T-helper 1 cell treated with Interleukin-12 subunit alpha and Interleukin-12 subunit beta and Interleukin-4 antibody, amounts not matched to agents 30 μg/mL and 1 μg/mL, for 36 hours (primary cell): ENCODE measurements around the gene NABP1.
A peak's percentile ranks its signal among the peaks of the same experiment; 100 is the strongest.

Experiments
- H3K27ac Mint-ChIP-seq: one replicate; pipeline ENCODE4 v1.8.0; 2021; ENCODE audit warnings: mild to moderate bottlenecking, mixed read lengths
- H3K27me3 Mint-ChIP-seq: one replicate; pipeline ENCODE4 v1.8.0; 2021; ENCODE audit warnings: low read depth, mixed read lengths
- H3K36me3 Mint-ChIP-seq: one replicate; pipeline ENCODE4 v1.8.0; 2021; ENCODE audit warnings: low read depth, mixed read lengths
- H3K4me1 Mint-ChIP-seq: one replicate; pipeline ENCODE4 v1.8.0; 2021; ENCODE audit warnings: low read depth, mixed read lengths
- H3K4me3 Mint-ChIP-seq: one replicate; pipeline ENCODE4 v1.8.0; 2021; ENCODE audit warnings: mild to moderate bottlenecking, moderate library complexity, mixed read lengths
- H3K9me3 Mint-ChIP-seq: one replicate; pipeline ENCODE4 v1.8.0; 2021; ENCODE audit warnings: mixed read lengths

NABP1 gene, protein sequence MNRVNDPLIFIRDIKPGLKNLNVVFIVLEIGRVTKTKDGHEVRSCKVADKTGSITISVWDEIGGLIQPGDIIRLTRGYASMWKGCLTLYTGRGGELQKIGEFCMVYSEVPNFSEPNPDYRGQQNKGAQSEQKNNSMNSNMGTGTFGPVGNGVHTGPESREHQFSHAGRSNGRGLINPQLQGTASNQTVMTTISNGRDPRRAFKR

DNA sequence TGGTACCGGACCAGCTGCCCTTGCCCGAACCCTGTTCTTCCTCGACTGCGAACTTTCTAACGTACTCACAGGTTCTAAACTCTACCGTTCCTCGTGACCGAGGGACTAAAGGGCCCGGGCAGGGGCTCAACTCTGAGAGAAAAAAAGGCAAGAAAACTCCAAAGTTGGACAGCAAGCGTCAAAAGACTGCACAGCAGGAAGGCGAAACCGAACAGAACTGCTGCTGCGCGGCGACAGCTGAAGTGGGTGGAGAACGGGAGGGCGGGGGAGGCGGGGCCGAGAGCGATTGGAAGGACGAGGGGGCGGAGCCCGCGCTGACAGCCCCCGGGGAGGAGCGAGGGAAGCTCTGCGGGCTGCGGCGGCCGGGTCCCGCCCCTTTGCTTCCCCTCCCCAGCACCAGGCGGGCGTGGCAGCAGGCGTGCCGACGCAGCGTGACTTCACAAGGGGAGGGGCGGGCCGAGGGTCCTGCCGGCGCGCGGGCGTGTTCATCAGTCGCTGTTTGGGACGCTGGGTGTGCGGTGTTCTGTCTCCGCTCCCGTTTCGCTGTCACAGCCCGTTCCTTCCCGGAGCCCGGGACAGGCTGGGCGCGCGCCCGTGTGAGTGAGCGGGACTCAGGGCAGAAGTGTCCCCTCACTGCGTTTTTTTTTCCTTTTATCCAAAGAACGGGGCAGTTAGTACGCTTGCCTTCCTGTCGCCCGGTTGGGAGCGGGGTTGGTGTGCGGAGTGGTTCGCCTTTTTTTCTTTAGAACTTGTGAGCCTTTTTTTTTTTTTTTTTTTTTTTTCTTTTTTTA lies at the start of gene NABP1:
Gene NABP1, plus strand, starts transcription at position 491 of the 791 bp plus-strand sequence. CDS start 479 bp downstream, outside the sequence.
- Mint-ChIP-seq H3K36me3 (peaks cover 29% of the 10 kb centered on the region), H3K4me1 (peaks cover 56% of the 10 kb centered on the region), H3K9me3 (peaks cover 8% of the 10 kb centered on the region), H3K27me3 (no peaks in the 10 kb centered on the region), H3K27ac (peak within 1 kb of the TSS; percentile 100), H3K4me3 (peak within 1 kb of the TSS; percentile 98)

DNA sequence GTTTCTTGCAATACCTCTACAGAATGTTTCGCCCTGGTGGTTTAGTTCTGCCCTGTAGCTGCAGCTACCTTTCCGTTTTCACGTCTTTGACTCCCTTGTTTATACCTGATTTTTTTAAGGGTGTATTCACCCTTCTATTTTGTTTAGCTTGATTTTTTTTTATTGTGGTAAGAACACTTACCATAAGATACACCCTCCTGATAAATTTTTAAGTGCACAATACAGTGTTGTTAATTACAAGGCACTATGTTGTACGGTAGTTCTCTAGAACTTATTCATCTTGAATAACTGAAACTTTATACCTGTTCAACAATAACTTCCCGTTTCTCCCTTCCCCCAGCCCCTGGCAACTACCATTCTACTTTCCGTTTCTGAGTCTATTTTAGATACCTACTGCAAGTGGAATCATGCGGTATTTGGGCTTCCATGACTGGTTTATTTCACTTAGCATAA lies 48.9 kb upstream of the NABP1 start:
- H3K4me1 Mint-ChIP-seq = peaks cover 27% of the 10 kb centered on the region
- H3K4me3 Mint-ChIP-seq = peak overlapping the region; percentile 0

DNA sequence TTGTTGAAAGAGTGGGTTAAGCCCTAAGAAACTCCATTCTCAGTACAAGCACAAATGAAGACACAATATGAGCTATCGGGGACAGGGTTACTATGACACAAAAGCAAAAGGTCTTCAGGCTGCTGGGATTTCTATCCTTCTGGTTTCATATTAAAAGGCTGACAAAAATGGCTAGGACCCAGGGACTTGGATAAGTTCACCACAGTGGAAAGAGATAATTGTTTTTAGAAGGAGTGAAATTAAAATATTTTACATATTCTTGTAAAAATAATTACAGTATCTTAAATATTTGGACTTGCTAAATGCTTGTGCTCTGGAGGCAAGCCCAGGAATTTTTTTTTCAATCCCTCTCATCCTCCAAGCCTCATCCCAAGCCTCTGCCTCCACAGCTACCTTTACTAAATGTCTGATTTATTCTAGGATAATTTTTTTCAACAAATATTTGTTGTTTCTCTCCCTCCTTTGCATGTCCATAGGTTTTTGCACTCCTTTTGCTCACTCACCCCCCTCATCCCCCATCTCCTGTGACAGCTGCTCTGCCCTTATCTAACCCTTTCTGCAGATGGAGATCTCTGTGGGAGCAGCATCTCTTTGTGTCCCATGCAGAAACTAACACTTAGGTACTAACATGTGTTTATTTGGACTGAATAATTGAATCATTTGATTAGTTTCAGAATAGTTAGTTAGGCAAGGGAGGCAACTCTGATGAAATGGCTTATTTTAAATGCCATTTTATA lies 47.8 kb upstream of the NABP1 start:
- H3K4me1 Mint-ChIP-seq = peaks cover 18% of the 10 kb centered on the region
- peaks cover 5% of the 10 kb centered on the region for H3K36me3 Mint-ChIP-seq
- no peak overlapping the region for H3K27ac Mint-ChIP-seq
- no peaks in the 10 kb centered on the region for H3K27me3 Mint-ChIP-seq
- H3K4me3 Mint-ChIP-seq = no peak overlapping the region
- H3K9me3 Mint-ChIP-seq = peaks cover under 1% of the 10 kb centered on the region

More for the DNA sequence above, 48.9 kb upstream of the NABP1 start:
- Mint-ChIP-seq H3K9me3 (peaks cover 6% of the 10 kb centered on the region), H3K27me3 (no peaks in the 10 kb centered on the region), H3K36me3 (peaks cover 7% of the 10 kb centered on the region), H3K27ac (peak overlapping the region; percentile 23)

DNA sequence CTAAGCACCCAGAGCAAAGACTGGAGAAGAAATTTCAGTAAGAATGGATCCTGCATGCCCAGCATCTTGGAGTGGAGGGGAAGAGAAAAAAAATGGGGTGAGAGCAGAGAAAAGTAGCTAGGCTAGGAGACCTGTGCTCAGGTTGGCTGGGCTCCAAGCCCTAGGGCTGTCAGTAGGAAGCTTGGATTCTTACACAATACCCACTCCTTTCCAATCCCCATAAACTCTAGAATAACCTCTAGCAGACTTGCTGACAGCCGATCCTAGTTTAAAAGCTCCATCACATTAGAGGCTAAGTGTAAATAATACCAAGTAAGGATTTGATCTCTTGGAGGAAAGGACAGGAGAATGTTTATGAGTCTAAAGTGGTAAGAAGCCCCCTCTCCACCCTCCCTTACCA lies 46.2 kb upstream of the NABP1 start:
- peaks cover 30% of the 10 kb centered on the region for H3K4me1 Mint-ChIP-seq

DNA sequence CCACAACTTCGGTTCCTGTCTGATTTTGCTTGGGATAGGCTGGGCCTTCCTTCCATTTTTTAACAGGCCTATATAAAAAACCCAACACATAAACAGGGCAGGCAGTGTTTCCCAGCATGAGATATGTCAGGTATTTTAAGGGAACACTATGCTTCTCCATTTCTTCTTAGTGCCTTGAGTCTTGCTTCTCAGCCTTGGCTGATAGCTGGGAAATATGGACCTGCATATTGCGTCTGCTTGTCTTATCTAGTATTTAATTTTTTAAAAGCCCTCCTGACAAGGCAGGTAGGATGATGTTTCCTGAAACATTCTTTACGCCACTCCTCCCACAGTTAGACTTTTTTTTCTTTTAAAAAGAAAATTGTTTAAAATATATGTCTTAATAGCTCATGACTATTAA lies 45.5 kb upstream of the NABP1 start:
- no peak overlapping the region for H3K27ac Mint-ChIP-seq
- H3K27me3 Mint-ChIP-seq = no peaks in the 10 kb centered on the region
- H3K9me3 Mint-ChIP-seq = no peaks in the 10 kb centered on the region
- no peak overlapping the region for H3K4me3 Mint-ChIP-seq
- H3K4me1 Mint-ChIP-seq = peaks cover 37% of the 10 kb centered on the region
- H3K36me3 Mint-ChIP-seq = peaks cover 4% of the 10 kb centered on the region

More for the DNA sequence above, 46.2 kb upstream of the NABP1 start:
- no peaks in the 10 kb centered on the region for H3K9me3 Mint-ChIP-seq
- H3K27ac Mint-ChIP-seq = no peak overlapping the region
- no peak overlapping the region for H3K4me3 Mint-ChIP-seq
- no peaks in the 10 kb centered on the region for H3K27me3 Mint-ChIP-seq
- H3K36me3 Mint-ChIP-seq = peaks cover 4% of the 10 kb centered on the region

DNA sequence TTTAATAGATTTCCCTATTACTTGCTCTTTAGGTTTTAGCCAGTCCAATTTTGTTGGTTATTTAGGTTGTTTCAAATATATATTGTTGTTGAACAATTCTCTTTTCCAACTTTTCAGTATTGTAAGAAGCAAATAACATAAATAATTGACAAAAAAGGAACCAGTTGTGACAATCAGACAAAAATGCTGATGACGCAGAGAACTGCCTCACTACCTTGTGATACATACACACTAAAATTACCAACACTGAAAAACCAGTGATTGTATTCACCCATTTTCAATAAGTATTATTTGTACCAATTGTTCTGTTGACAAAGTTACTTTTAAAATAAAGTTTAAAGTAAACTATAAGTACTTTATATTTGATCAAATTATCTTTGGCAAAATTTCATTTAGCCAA lies 43.1 kb upstream of the NABP1 start:
- no peaks in the 10 kb centered on the region for H3K27me3 Mint-ChIP-seq
- no peak overlapping the region for H3K4me3 Mint-ChIP-seq
- peaks cover 4% of the 10 kb centered on the region for H3K36me3 Mint-ChIP-seq
- no peak overlapping the region for H3K27ac Mint-ChIP-seq
- H3K9me3 Mint-ChIP-seq = no peaks in the 10 kb centered on the region
- H3K4me1 Mint-ChIP-seq = peaks cover 51% of the 10 kb centered on the region

DNA sequence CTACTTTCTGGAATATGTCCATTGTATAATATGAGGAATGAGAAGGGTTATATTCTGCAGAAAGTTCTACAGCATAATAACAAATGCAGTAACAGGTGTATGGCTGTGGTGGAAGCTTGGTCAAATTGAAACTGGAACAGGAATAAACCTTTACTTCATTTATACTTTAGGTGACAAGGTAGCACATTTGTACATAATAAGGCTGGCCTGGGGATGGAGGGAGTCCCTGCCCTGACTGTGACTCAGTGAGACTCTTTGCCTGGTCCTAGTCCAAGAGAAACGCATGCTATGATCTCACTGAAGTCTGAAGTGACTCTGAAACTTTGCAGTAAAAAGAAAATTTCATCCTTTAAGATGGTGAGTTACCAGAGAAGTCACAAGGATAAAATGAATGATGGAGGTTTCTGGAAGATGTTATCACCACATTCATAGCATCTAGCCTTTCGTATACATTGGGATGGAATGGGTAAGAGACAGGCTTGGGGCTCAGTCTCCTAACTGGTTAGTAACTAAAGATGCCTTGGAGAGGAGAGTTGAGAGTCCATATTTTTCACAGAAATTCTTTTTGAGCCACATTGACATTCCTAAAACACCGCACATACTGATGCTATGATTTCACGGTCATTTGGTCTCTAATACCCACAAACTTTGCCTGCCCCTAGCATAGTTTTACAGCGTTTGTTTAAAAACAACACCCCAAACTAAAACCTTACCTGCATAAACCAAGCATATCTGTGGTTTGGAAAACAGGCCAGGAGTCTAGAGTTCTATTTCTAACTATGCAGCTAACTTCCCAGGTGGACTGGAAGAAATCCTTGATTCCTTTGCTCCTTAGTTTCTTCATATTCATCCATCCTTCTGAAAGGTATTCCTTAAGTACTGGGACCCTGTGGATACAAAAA lies 42.4 kb upstream of the NABP1 start:
- H3K36me3 Mint-ChIP-seq = peaks cover under 1% of the 10 kb centered on the region
- H3K27ac Mint-ChIP-seq = peak overlapping the region; percentile 52
- no peaks in the 10 kb centered on the region for H3K9me3 Mint-ChIP-seq
- peaks cover 50% of the 10 kb centered on the region for H3K4me1 Mint-ChIP-seq
- no peaks in the 10 kb centered on the region for H3K27me3 Mint-ChIP-seq
- peak overlapping the region; percentile 64 for H3K4me3 Mint-ChIP-seq

DNA sequence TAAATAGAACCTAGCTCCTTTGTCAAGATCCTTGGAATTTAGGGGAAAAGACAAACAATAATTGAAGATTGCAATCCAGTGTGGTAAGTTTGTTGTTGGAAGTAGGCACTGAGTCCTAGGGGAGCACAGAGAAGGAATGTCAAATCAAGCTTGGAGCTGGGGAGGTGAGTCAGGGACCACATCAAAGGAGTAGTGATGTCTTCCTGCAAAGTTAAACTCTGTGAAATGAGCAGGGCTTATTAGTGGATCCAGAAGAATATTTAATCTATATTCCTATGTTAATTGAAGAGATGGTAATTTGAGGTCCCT lies 41.7 kb upstream of the NABP1 start:
- Mint-ChIP-seq H3K27ac (peak overlapping the region; percentile 0), H3K27me3 (peaks cover 1% of the 10 kb centered on the region), H3K4me1 (peaks cover 54% of the 10 kb centered on the region), H3K36me3 (no peaks in the 10 kb centered on the region), H3K9me3 (no peaks in the 10 kb centered on the region), H3K4me3 (no peak overlapping the region)

DNA sequence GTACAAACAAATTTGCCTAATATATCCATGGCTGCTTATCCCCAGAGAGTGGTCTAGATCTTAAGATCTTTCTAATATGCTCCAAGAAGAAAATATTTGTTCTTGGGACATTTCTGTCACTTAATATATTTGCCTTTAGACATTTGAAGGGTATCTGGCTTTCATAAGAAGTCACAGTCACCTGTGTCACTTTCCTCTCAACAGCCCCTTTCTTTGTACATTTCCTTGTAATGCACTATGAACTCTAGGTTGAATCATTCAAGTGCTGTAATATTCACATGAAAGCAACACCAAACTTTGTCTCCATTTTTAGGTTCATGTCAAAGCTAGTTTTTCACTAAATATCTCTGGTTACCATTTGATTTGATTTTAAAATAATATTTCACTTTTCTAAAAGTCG lies 41.4 kb upstream of the NABP1 start:
- Mint-ChIP-seq H3K27ac (peak overlapping the region; percentile 89), H3K4me1 (peaks cover 52% of the 10 kb centered on the region), H3K36me3 (peaks cover 1% of the 10 kb centered on the region), H3K9me3 (no peaks in the 10 kb centered on the region), H3K4me3 (peak overlapping the region; percentile 26), H3K27me3 (peaks cover 5% of the 10 kb centered on the region)

DNA sequence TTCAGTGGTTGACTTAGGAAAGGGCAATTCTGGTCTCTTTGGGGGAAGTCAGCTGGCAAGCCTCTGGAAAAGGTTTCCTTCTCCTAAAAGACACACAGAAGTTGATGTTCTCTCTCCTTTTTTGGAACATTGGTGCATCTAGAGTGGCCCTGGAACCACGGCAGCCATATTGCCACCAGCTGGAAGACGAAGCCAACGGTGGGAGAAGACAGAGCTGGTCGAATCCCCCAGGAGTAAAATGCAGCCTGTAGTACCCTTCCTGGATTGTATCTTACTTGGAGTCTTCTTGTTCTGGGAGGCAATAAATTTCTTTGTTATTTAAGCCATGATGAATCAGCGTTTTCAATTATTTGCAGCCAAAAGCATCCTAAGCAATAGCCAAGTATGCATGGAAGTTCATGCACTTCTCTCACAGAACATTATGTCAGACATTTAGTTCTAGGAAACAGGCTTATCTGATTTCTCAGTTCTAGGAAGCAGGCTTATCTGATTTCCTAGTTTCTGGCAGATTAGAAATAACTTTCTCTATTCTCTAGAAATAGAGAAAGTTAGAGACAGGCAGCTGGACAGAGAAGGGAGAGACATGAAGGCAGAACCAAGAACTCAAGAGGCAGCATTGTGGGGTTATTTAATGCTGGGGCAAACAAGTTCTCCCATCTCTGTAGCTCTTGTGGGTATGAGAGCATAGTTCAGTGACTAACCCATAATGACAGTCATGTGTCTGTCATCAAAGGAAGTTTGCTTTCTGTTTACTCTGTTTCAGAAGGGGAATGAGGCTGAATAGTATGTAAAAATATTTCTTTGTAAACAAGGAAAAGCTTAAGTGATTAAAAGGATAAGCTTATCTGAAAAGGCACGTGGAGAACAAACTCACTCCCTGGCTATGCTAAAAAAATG lies 40.5 kb upstream of the NABP1 start:
- Mint-ChIP-seq H3K4me1 (peaks cover 52% of the 10 kb centered on the region), H3K27ac (peak overlapping the region; percentile 89), H3K4me3 (peak overlapping the region; percentile 62), H3K36me3 (peaks cover 6% of the 10 kb centered on the region), H3K9me3 (no peaks in the 10 kb centered on the region), H3K27me3 (peaks cover 10% of the 10 kb centered on the region)

DNA sequence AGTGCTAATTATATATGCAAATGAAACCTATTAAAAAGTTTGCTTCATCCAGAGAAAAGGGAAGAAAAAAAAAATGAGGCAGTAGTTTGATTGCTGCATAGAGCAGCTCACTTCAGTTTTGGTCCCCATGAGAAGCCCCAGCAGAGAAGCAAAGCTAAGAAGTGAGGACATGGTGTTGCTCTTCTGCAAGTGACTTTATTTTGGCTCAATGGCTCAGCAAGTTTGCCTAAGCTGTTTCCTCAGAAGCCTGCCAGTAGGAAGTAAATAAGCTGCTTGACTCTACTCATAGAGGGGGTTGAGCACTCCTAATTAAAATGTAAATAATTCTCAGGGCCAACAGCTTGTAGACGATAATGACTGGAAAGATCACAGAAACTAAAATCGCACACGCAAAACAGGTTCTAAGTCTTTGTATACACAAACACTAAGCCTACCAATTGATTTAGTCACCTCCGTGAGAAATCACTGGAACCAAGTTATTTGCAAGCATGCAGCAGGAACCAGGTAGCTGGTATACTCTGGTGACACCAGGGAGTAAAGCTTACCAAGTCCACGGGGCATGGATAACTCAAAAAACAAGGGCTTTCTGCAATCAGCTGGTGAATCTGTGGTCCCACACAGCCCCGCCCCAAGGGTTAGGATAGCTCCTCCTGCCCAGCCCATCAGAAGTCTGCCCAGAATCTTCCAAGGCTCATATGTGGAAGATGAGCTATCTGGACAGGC lies 39.7 kb upstream of the NABP1 start:
- H3K9me3 Mint-ChIP-seq = no peaks in the 10 kb centered on the region
- peaks cover 53% of the 10 kb centered on the region for H3K4me1 Mint-ChIP-seq
- H3K27me3 Mint-ChIP-seq = peaks cover 12% of the 10 kb centered on the region
- peaks cover 7% of the 10 kb centered on the region for H3K36me3 Mint-ChIP-seq
- peak overlapping the region; percentile 89 for H3K27ac Mint-ChIP-seq
- peak overlapping the region; percentile 62 for H3K4me3 Mint-ChIP-seq

DNA sequence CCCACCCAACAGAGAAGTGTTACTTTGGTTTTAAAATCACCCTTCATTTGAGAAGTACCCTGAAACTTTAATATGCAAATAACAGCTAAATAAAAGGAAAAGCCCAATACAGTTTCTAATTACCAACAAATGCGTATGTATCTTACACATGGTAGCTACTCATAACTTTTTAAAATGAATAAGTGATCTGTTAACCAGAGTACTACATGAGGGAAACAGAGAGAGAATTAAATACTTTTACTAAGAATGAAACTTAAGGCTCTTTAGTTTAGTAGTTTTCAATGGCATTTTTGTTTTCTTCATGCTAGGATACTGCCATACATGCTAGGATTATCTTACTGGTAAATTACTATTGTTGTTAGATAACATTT lies 39.1 kb upstream of the NABP1 start:
- Mint-ChIP-seq H3K27ac (no peak overlapping the region), H3K4me1 (peaks cover 53% of the 10 kb centered on the region), H3K4me3 (no peak overlapping the region), H3K9me3 (no peaks in the 10 kb centered on the region), H3K36me3 (peaks cover 7% of the 10 kb centered on the region), H3K27me3 (peaks cover 12% of the 10 kb centered on the region)

DNA sequence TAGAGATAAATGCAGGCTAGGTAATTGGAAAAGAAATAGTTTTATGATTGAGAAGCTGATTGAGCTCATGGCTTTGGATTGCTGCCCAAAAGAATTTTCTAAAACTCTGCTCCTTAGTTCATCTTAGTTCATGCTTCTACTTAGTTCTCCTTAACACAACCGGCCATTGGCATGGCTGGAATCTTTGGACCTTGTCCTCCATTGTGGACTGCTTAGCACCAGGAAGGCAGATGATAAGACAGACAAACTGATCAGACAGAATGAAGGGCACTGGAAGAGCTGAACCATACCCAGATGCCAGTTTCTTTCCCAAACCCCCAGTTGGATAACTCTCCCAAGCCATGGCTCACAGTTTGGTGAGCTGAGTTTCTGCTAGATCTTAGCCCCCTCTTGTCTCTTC lies 36.3 kb upstream of the NABP1 start:
- Mint-ChIP-seq H3K4me1 (peaks cover 37% of the 10 kb centered on the region), H3K9me3 (no peaks in the 10 kb centered on the region), H3K27me3 (peaks cover 12% of the 10 kb centered on the region), H3K36me3 (peaks cover 7% of the 10 kb centered on the region), H3K4me3 (no peak overlapping the region), H3K27ac (no peak overlapping the region)
